Measurements from ENCODE around the gene TNFRSF8.

The TNFRSF8 gene

DNA sequence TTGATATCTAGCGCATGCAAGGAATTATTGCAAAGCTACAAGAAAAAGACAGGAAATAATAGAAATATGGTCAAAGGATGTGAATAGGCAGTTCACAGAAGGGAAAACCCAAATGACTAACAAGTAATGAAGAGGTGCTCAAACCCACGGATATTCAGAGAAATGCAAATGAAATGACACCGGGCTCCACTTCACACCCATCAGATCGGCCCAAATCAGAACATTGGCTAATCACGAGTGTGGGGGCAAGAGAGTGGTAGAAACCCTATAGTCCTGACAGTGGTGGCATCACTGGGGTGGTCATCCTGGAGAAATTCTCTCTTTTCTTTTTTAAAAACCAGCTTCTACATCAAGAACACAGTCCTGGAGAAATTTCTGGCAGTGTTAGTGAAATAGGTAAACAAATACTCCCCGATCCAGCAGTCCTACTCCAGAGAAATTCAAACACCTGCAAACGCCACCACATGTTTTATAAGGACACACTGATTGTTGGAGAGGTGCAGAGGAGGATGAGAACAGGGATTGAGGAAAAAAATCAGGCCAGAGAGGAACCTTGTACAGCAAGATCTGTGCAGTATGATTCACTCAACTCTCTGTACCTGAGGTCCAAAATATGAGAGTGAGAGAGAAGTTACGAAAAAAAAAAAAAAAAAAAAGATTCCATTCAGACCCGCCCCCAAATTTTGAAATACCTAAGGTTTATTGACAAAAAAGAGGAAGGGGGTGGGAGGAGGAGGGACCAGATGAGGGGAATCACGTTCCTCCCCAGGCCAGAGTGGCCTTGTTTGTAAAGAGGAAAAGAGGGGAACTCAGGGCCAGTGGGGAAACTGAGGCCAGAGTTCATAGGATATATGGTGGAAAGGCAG lies 94.5 kb downstream of the TNFRSF8 start:
- TF ChIP-seq, protein P1, sequence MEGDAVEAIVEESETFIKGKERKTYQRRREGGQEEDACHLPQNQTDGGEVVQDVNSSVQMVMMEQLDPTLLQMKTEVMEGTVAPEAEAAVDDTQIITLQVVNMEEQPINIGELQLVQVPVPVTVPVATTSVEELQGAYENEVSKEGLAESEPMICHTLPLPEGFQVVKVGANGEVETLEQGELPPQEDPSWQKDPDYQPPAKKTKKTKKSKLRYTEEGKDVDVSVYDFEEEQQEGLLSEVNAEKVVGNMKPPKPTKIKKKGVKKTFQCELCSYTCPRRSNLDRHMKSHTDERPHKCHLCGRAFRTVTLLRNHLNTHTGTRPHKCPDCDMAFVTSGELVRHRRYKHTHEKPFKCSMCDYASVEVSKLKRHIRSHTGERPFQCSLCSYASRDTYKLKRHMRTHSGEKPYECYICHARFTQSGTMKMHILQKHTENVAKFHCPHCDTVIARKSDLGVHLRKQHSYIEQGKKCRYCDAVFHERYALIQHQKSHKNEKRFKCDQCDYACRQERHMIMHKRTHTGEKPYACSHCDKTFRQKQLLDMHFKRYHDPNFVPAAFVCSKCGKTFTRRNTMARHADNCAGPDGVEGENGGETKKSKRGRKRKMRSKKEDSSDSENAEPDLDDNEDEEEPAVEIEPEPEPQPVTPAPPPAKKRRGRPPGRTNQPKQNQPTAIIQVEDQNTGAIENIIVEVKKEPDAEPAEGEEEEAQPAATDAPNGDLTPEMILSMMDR (IDR thresholded peaks at IDR 0.05; ENCODE audit: low read depth, low read length, missing control alignments) = no peak
- no peak for DNase-seq (ENCODE audit: low read depth)
- H3K4me3 ChIP-seq (ENCODE audit: low read depth, low read length) = no peak overlapping the region

DNA sequence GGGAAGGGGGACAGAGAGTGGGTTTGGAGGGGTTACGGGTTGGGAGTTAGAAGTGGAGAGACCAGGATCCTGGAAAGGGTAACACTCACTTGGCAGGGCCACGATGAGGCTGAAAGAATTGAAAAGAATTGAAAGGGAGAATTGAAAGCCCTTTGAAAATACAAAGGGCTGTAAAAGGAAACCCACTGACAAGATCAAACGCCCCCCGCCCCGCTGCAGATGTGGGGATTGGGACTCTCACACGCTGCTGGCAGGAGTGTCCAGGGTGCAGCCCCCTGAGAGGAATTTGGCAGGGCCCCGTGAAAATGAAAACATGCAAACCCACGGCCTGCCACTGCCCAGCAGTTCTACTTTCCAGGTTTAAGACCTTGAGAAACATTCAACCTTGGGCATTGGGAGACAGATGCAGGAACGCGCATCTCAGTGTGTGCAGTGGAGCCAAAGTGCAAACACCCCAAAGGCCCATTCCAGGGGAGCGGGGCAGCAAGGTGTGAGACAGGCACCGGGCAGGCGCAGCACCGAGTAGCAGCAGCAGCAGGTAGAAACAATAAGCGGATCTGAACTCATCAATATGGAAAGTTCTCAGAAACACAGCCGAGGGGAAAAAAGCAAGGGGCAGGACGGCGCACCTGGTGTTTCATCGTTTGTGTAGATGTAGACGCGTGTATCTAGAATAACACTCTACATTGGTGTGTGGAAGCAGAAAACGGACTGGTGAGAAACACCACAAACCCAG lies 95.4 kb downstream of the TNFRSF8 start:
- DNase-seq (ENCODE audit: low read depth) = no peak
- TF ChIP-seq, protein P1 (IDR thresholded peaks at IDR 0.05; ENCODE audit: low read depth, low read length, missing control alignments) = no peak
- no peak overlapping the region for H3K4me3 ChIP-seq (ENCODE audit: low read depth, low read length)

DNA sequence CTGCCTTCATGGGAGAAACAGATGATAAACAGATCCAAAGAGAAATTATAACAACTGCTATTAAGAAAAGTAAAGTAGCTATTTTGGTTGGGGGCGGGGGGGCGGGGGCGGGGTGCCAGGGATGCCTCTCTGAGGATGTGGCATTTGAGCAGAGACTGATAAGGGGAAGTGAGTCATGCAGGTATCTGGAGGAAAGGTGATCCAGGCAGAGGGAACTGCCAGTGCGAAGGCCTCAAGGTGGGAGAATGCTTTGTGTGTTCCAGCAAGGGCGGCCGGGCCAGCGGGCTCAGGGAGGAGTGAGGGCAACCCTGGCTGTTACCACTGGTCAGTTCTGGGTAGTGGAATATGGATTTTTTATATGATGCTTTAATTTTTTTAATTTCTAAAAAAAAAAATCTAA lies 96.7 kb downstream of the TNFRSF8 start:
- no peak overlapping the region for H3K4me3 ChIP-seq (ENCODE audit: low read depth, low read length)
- no peak for DNase-seq (ENCODE audit: low read depth)
- TF ChIP-seq, protein P1 (IDR thresholded peaks at IDR 0.05; ENCODE audit: low read depth, low read length, missing control alignments) = no peak

DNA sequence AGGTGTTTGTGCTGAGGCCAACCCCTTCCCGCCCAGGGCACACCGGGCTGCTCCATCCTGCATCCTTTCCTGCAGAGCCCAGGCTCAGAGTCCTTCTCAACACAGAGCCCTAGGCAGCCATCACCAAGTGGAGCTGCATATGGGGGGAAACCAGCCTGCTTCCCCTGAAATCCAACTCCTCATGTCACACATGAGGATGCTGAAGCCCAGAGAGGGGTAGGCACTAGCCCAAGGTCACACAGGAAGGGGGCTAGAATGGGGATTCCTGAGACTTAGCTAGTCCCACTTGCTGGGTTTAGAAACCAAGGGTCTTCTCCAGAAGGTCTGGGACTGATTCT lies 98.2 kb downstream of the TNFRSF8 start:
- DNase-seq (ENCODE audit: low read depth) = no peak
- TF ChIP-seq, protein P1 (IDR thresholded peaks at IDR 0.05; ENCODE audit: low read depth, low read length, missing control alignments) = no peak
- no peak overlapping the region for H3K4me3 ChIP-seq (ENCODE audit: low read depth, low read length)

DNA sequence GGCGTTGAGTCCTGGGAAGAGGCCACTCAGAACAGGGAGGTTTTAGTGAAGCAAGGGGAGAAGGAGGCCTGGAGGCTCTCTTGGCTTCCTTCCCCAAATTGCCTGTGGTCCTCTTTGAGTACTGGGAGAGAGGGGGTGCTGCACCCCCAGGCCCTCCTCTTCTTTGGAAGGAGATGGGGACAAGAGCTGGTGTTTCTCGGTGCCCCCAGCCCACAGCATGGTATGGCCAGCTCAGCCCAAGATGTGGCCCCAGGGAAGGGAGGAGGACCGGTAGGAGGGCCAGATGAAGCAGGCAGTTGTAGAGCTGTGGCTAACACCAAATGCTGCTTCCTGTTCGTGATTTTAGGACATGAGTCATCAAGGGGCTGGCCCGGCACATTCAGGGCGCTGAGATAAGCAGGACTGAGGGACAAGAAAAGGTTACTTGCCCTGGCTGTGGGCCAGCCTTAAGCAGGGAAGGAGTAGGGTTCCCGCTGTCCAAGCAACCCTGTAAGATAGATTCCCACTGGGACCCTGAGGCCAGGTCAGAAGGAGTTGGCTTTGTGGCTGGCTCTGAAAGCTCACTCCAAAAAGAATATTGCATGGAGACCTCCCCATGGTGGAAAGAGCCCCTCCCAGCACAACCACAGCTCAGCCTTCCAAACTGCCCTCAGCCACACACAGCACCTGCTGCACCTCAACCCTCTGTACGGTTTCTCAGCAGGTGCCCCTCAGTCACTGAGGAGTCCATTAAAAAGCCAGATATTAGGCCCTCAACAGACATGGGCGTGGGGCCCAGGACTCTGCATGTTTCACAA lies 98.8 kb downstream of the TNFRSF8 start:
- DNase-seq (ENCODE audit: low read depth) = peak; percentile 92
- H3K4me3 ChIP-seq (ENCODE audit: low read depth, low read length) = no peak overlapping the region
- TF ChIP-seq, protein P1 (IDR thresholded peaks at IDR 0.05; ENCODE audit: low read depth, low read length, missing control alignments) = no peak

DNA sequence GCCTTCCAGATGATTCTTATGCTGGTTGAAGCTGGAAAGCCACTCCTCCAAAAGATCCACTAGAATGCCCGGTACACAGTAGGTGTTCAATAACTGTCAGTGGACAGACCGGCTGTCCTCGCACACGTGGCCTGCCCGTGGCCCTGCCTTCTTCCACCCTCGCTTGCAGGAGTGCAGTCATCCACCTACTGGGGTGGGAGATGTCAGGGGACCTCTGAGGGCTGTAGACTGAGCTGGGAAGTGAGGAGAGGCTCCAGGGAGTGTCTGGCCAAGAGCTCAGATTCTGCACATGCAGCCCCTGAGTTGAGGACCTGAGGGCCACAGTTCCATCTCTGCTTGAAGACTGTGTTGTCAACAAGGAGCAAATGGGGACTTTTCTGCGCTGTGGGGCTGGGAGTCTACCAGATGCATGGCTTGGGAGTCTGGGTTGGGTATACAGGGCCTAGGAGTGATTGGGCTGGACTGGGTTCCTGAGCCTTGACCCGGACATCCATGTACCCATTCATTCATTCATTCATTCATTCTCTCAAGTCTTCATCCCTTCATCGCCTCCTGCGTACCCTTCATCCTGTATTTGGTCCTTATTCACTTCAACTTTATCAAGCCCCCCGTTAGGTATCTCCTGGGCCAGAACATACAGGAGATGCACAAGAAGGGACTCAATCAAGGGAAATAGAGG lies 99.5 kb downstream of the TNFRSF8 start:
- no peak overlapping the region for H3K4me3 ChIP-seq (ENCODE audit: low read depth, low read length)
- no peak for DNase-seq (ENCODE audit: low read depth)
- TF ChIP-seq, protein P1 (IDR thresholded peaks at IDR 0.05; ENCODE audit: low read depth, low read length, missing control alignments) = no peak

Measured in GM12864 (cell line).